T-helper 1 cell treated with Interleukin-12 subunit alpha and Interleukin-12 subunit beta and Interleukin-4 antibody, amounts not matched to agents 30 μg/mL and 1 μg/mL, for 36 hours (primary cell): Measurements from ENCODE around the gene MTERF4.

Experiments used
- H3K27ac Mint-ChIP-seq: one replicate; pipeline ENCODE4 v1.8.0; 2021; ENCODE audit warnings: mild to moderate bottlenecking, mixed read lengths
- H3K27me3 Mint-ChIP-seq: one replicate; pipeline ENCODE4 v1.8.0; 2021; ENCODE audit warnings: low read depth, mixed read lengths
- H3K36me3 Mint-ChIP-seq: one replicate; pipeline ENCODE4 v1.8.0; 2021; ENCODE audit warnings: low read depth, mixed read lengths
- H3K4me1 Mint-ChIP-seq: one replicate; pipeline ENCODE4 v1.8.0; 2021; ENCODE audit warnings: low read depth, mixed read lengths
- H3K4me3 Mint-ChIP-seq: one replicate; pipeline ENCODE4 v1.8.0; 2021; ENCODE audit warnings: mild to moderate bottlenecking, moderate library complexity, mixed read lengths
- H3K9me3 Mint-ChIP-seq: one replicate; pipeline ENCODE4 v1.8.0; 2021; ENCODE audit warnings: mixed read lengths

MTERF4 gene

DNA sequence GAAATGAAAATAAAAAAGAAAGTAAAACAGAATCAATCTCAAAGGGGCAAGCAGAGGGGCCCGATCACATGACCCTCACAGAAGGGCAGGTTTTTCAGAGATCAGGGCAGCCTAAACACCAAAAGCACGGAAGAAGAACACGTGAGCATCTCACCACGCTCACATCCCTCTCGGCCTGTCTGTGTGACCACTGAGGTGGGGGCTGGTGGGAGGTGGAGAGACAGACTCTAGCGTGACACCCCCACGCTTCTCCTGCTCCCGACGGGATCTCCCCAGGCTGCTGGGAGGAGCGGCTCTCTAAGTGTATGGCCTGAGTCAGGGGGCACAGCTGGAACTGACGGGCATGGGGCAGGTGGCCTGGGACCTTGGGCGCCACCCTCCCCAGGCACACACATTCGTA is 23.5 kb upstream of the MTERF4 start:
- Mint-ChIP-seq H3K27me3 (no peaks in the 10 kb centered on the region), H3K9me3 (peaks cover 5% of the 10 kb centered on the region)

DNA sequence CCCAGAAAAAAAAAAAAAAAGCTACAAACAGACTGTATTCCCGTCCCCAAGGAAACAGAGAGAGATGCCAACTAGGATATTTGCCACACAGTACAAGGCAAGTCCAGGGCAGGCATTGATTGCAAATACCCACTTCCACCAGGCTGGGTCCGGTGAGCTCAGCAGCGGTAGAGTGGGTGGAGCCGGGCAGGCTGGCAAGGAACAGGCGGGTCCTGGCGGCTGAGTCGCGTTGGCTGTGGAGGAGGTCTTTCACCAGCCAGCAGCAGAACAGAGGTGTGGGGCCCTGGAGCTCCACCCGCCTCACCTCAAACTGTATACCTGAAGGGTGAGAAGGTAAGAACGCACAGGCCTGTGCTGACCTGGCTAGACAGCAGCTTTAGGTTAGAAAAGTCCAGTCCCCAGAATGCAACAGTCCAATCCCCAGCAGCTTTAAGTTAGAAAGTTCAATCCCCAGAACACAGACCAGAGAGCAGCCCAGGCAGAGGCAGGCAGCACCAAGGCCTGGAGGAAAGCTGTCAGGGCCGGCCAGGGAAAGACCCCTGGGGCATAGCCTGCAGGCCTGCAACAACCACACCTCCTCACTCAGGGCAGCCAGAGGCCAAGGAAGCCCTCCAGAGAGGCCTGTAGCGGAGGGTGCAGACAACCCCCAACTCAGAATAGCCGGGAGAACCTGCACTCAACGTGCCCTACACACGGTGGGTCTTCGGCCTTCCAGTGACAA is 21.9 kb upstream of the MTERF4 start:
- H3K27me3 Mint-ChIP-seq, result no peaks in the 10 kb centered on the region
- H3K4me3 Mint-ChIP-seq, result peak overlapping the region; percentile 35
- H3K4me1 Mint-ChIP-seq, result peaks cover 38% of the 10 kb centered on the region
- H3K27ac Mint-ChIP-seq, result peak overlapping the region; percentile 52
- H3K9me3 Mint-ChIP-seq, result peaks cover 5% of the 10 kb centered on the region
- peaks cover 49% of the 10 kb centered on the region for H3K36me3 Mint-ChIP-seq

More for the DNA sequence above, 23.5 kb upstream of the MTERF4 start:
- H3K4me3 Mint-ChIP-seq, result peak overlapping the region; percentile 51
- H3K4me1 Mint-ChIP-seq, result peaks cover 43% of the 10 kb centered on the region
- peaks cover 55% of the 10 kb centered on the region for H3K36me3 Mint-ChIP-seq
- peak overlapping the region; percentile 45 for H3K27ac Mint-ChIP-seq

DNA sequence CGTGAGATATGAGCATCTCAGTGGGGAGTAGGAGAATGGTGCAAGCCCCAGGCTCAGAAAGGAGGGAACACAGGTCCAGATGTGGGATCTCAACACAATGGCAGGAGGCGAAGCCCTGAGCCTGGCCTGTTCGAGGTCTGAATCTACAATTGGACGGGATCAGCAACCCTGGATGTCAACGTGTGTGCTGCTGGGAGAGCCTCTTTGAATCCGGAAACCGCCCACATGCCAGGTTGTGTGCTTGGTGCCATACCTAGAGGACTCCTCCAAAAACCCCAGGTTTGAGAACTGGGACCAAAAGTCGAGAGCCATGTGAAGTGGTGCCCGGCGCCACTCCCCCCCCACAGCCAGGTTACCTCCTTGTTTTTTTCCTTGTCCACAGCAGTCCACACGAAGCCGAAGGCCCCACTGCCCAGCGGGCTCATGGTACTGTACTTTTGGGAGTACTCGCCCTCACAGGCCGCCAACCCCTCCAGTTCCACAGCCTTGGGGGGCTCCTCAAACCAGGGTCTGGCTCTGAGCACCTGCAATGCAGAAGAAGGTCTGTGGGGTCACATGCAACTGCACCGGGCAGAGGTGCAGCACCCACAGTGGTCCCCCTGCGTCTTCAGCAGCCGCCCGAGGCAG is 20.4 kb upstream of the MTERF4 start:
- Mint-ChIP-seq H3K4me1 (peaks cover 28% of the 10 kb centered on the region), H3K36me3 (peaks cover 44% of the 10 kb centered on the region), H3K27me3 (no peaks in the 10 kb centered on the region), H3K4me3 (no peak overlapping the region), H3K9me3 (peaks cover 5% of the 10 kb centered on the region), H3K27ac (no peak overlapping the region)

DNA sequence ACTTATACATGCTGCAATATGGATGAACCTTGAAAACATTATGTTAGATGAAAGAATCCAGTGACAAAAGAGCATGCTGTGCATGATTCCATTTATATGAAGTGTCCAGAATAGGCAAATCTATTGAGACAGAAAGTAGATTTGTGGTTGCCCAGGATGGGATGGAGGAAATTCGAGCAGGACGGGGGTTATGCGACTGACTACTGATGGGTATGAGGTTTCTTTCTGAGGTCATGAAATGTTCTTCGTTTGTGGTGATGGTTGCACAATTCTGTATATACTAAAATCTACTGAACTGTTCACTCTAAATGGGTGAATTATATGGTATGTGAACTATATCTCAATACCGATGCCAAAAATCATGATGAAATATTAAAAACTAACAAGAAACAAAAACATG is 18.9 kb upstream of the MTERF4 start:
- H3K27me3 Mint-ChIP-seq, result no peaks in the 10 kb centered on the region
- no peak overlapping the region for H3K27ac Mint-ChIP-seq
- H3K9me3 Mint-ChIP-seq, result peaks cover 5% of the 10 kb centered on the region
- H3K4me1 Mint-ChIP-seq, result peaks cover 18% of the 10 kb centered on the region
- peaks cover 52% of the 10 kb centered on the region for H3K36me3 Mint-ChIP-seq
- H3K4me3 Mint-ChIP-seq, result no peak overlapping the region

DNA sequence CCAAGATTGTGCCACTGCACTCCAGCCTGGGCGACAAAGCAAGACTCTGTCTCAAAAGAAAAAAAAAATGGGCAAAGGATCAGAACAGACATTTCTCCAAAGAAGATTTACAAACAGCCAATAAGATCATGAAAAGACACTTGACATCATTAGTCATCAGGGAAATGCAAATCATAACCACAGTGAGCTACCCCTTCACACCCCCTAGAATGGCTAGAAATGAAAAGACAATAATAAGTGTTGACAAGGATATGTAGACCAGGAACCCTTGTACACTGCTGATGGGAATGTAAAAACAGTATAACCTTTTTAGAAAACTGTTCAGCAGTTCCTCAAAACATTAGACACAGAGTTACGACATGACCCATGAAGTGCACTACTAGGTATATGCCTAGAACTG is 18.4 kb upstream of the MTERF4 start:
- Mint-ChIP-seq H3K27me3 (no peaks in the 10 kb centered on the region), H3K27ac (no peak overlapping the region), H3K36me3 (peaks cover 55% of the 10 kb centered on the region), H3K4me1 (peaks cover 16% of the 10 kb centered on the region), H3K9me3 (peaks cover 5% of the 10 kb centered on the region), H3K4me3 (no peak overlapping the region)

DNA sequence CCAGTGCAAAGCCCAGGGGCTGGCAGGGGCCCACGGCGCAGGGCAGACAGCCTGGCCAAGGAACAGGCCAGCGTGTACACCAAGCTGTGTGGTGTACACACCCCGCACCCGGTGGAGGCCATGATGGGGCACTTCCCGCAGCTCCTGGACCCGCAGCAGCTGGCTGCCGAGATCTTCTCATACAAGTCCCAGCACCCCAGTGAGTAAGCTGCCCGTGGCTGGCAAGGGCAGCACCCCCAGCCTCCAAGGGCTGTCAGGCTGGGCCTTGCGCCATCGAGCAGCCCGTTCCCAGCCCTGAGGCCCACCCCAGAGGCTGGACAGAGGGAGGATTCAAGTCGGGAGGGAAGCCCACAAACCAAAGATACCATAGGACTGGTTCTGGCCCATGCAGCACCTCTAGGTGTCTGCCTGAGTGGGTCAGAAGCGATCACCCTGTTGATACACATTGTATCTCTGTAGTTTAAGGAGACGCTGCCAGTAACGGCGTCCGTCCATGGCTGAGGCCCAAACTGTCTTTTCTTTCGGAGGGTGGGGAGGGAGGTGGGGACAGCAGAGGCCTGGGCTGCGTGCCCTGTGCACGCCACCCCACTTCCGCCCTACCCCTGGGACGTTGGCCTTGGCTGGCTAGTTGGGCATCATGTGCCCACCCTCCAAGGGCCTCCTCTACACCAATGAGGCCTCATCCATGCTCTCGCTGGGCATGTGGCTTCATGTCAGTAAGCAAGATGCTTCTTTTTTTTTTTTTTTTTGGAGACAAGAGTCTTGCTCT is 16.8 kb upstream of the MTERF4 start:
- Mint-ChIP-seq H3K9me3 (peaks cover 5% of the 10 kb centered on the region), H3K27ac (no peak overlapping the region), H3K36me3 (peaks cover 63% of the 10 kb centered on the region), H3K4me1 (peaks cover 10% of the 10 kb centered on the region), H3K27me3 (no peaks in the 10 kb centered on the region), H3K4me3 (no peak overlapping the region)

DNA sequence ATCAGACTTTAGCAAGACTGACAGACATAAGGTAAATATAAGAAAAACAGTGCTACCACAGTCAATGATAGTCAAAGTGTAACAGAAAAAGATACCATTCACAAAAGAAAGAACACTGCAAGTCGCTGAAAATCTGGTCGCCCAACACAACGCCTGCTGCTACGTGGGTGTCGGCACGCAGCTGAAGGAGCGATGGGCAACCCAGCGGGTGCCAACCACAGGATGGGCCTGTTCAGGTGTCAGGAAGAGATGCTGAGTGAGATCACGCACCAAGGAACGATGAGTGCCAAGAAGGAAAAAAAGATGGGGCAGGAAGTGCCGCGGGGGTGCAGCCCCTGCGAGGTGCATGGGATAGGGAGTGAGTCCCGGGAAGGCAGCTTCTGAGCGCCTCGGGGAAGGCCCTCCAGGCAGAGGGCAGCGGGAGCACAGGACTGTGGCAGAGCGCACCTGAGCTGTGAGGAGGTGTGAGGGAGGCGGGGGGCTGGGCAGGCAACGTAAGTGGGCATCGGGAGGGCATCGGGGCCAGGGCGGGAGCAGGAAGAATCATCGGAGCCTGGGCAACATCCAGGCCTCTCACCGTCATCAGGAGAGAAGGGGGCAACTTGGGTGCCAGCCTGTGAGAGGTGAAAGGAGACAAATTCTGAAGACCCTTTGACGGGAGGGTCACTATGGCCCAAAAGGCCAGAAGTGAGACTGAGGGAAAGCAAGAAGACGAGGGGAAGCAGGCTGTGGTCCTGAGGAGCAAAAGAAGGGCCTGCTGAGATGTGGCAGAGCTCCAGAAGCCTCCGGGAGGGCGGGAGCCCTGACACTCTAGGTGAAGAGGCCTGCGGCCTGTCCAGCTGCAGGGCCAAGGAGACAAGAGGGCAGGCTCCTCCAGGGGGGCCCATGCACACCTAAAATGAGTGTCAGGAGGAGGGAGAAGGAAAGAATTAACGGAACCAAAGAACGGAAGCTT is 14.8 kb upstream of the MTERF4 start:
- Mint-ChIP-seq H3K36me3 (peaks cover 62% of the 10 kb centered on the region), H3K27me3 (no peaks in the 10 kb centered on the region), H3K9me3 (peaks cover 5% of the 10 kb centered on the region), H3K27ac (no peak overlapping the region), H3K4me3 (no peak overlapping the region), H3K4me1 (peaks cover 16% of the 10 kb centered on the region)

DNA sequence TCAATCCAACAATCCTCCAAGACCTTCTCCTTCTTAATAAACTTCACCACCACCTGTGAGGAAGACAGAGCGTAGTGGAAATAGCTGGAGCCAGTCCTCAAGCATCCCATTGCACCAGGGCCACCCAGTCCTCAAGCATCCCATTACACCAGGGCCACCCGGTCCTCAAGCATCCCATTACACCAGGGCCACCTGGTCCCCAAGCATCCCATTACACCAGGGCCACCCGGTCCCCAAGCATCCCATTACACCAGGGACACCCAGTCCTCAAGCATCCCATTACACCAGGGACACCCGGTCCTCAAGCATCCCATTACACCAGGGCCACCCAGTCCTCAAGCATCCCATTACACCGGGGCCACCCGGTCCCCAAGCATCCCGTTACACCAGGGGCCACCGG is 13.3 kb upstream of the MTERF4 start:
- Mint-ChIP-seq H3K9me3 (no peaks in the 10 kb centered on the region), H3K27ac (peak overlapping the region; percentile 62), H3K27me3 (no peaks in the 10 kb centered on the region), H3K4me3 (no peak overlapping the region), H3K4me1 (peaks cover 21% of the 10 kb centered on the region), H3K36me3 (peaks cover 58% of the 10 kb centered on the region)

DNA sequence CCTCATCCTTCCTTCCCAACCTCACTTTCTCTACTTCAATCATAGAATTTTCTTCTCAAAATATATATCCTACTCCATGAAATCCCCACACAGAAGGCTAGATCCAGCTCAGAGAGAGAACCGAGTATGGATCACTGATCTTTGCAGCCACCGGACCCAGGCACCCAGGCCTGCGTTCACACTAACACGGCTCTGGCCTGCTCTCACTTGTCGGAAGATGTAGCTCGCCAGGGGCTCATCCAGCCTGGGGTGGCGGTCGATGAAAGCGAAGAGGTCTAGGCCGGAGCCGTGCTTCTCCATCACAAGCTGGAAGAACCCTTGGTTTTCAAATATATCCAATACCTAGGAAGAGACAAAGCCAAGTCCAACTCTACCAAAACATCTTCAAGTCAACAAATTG is 12.7 kb upstream of the MTERF4 start:
- H3K9me3 Mint-ChIP-seq, result no peaks in the 10 kb centered on the region

DNA sequence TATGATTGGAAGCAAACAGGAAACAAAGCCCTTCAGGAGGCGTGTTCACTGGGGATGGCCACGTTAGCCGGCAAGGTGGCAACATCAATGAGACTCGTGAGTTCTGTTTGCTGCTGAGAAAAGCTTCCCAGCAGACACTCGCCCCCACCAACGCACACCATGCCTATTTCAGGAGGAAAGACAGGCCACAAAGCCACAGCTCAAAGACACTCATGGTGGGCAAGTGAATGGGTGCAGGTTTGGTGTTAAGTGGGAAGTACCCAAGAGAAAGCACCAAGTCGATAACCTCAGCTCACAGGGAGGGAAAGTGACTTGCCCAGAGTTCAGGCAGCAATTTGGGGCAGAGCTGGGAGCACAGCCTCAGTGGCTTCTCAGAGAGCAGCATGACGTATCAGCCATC is 10.5 kb upstream of the MTERF4 start:
- Mint-ChIP-seq H3K27ac (peak overlapping the region; percentile 65), H3K4me1 (peaks cover 36% of the 10 kb centered on the region)

More for the DNA sequence above, 12.7 kb upstream of the MTERF4 start:
- Mint-ChIP-seq H3K27ac (peak overlapping the region; percentile 62), H3K4me3 (no peak overlapping the region), H3K36me3 (peaks cover 56% of the 10 kb centered on the region), H3K27me3 (no peaks in the 10 kb centered on the region), H3K4me1 (peaks cover 25% of the 10 kb centered on the region)

DNA sequence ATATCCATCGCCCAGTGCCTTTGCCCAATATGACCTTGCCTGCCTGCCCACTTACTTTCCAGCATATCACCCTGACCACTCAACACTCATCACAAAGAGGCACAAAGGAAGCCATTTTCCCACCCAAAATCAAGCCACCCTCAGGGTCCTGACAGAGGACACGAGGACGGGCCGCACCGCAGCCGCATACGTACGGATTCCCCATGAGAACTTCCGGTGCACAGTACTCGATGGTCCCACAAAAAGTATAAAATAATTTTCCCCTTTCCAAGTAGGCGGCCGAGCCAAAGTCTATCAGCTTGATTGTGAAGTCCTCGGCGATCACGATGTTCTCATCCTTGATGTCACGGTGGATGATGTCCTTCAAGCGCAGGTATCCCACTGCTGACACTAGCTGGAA is 10.0 kb upstream of the MTERF4 start:
- no peaks in the 10 kb centered on the region for H3K9me3 Mint-ChIP-seq
- H3K4me1 Mint-ChIP-seq, result peaks cover 36% of the 10 kb centered on the region
- H3K27ac Mint-ChIP-seq, result peak overlapping the region; percentile 65
- H3K27me3 Mint-ChIP-seq, result no peaks in the 10 kb centered on the region
- peak overlapping the region; percentile 73 for H3K4me3 Mint-ChIP-seq
- peaks cover 63% of the 10 kb centered on the region for H3K36me3 Mint-ChIP-seq

More for the DNA sequence above, 10.5 kb upstream of the MTERF4 start:
- Mint-ChIP-seq H3K4me3 (peak overlapping the region; percentile 73), H3K9me3 (no peaks in the 10 kb centered on the region), H3K27me3 (no peaks in the 10 kb centered on the region), H3K36me3 (peaks cover 64% of the 10 kb centered on the region)

DNA sequence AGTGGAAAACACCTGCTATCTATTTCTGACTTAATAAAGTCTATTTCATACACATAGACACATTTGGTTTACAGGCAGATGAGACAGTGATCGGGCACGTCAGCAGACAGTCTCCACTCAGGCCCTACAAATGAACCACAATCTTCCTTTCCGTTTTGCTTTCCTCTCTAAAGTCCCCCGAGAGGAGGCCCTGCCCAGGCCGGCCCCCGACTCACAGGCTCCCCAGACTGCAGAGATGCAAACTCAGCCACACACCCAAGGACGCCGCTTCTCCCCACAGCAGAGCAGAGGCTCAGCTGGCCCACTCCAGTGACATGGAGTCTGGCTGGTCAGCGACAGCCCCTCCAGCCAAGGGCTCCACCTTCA is 9.3 kb upstream of the MTERF4 start:
- Mint-ChIP-seq H3K27me3 (no peaks in the 10 kb centered on the region), H3K36me3 (peaks cover 61% of the 10 kb centered on the region), H3K9me3 (no peaks in the 10 kb centered on the region), H3K4me3 (peak overlapping the region; percentile 73), H3K4me1 (peaks cover 36% of the 10 kb centered on the region), H3K27ac (peak overlapping the region; percentile 65)

DNA sequence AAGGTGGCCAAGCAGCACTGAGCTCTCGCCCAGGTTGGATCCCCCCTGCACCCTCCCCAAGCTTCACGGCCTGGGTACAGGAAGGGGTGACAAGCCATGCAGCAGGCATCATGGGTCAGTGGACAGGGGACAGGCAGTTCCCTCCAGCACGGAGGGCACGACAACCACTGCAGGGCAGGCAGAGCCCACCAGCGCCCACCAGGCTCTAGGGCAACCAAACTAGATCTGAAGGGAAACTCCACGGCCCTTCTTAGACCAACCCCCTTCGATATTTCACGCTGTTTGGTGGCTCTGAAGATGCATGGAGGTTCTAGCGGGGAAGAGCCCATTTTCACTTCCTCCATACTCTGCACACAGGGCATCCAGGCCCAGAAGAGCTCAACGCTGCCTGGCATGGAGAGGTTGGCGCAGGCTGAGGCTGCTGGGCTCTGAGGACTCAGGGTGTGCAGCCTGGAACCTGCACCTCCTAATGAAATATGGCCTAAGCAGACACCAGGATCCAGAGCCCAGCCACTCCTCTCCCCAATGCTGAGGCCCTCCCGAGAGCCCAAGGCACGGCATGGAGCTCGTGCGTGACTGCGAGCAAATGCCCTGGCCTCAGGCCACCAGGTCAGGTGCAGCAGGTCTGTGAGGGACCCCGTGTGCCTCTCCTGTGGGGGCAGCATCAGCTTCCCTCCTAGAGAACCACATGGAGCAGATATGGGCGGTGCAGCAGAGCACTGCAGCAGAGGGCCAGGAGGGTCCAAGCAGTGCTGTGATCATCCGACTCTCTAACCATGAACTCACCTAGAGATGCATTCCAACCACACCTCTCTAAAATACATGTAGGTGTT is 8.7 kb upstream of the MTERF4 start:
- peaks cover 36% of the 10 kb centered on the region for H3K4me1 Mint-ChIP-seq
- peak overlapping the region; percentile 20 for H3K27ac Mint-ChIP-seq
- peak overlapping the region; percentile 73 for H3K4me3 Mint-ChIP-seq
- H3K9me3 Mint-ChIP-seq, result no peaks in the 10 kb centered on the region
- no peaks in the 10 kb centered on the region for H3K27me3 Mint-ChIP-seq
- H3K36me3 Mint-ChIP-seq, result peaks cover 55% of the 10 kb centered on the region
